Calu3 (cell line): ENCODE data around the gene NCR3LG1. TPM values are rescaled to one million over a fixed set of nuclear protein-coding genes. Genes with fewer than 3 reads are reported as not detected.

ENCODE experiments used
- BruUV-seq: library from RNA; stranded (reverse); fragments of 400-500 nt; replicated peaks from 2 replicates; lab custom pipeline; 2021; lab: Mats Ljungman, UMichigan
- CTCF ChIA-PET: fragments of 300-600 bp; sonication (Branson Sonifier 250); formaldehyde crosslinking; loops from one replicate; lab custom pipeline; 2022; ENCODE audit warnings: antibody characterized with exemption; lab: Charles Lee
- DNase-seq: peaks from one replicate; pipeline ENCODE4 v3.0.0; 2022
- H3K27ac Mint-ChIP-seq: one replicate; pipeline ENCODE4 v1.8.0; 2022; ENCODE audit warnings: mixed read lengths; ENCODE audit not compliant: unreplicated experiment
- H3K27me3 Mint-ChIP-seq: one replicate; pipeline ENCODE4 v1.8.0; 2022; ENCODE audit warnings: mixed read lengths; ENCODE audit not compliant: unreplicated experiment
- H3K36me3 Mint-ChIP-seq: one replicate; pipeline ENCODE4 v1.8.0; 2022; ENCODE audit warnings: mild to moderate bottlenecking, moderate library complexity, mixed read lengths; ENCODE audit not compliant: insufficient read depth, unreplicated experiment
- H3K4me1 Mint-ChIP-seq: one replicate; pipeline ENCODE4 v1.8.0; 2022; ENCODE audit warnings: mild to moderate bottlenecking, low read depth, mixed read lengths; ENCODE audit not compliant: unreplicated experiment
- H3K4me3 Mint-ChIP-seq: one replicate; pipeline ENCODE4 v1.8.0; 2022; ENCODE audit warnings: mild to moderate bottlenecking, low read depth, moderate library complexity, mixed read lengths; ENCODE audit not compliant: unreplicated experiment
- H3K9me3 Mint-ChIP-seq: one replicate; pipeline ENCODE4 v1.8.0; 2022; ENCODE audit warnings: low read depth, mixed read lengths; ENCODE audit not compliant: unreplicated experiment
- CTCF ChIP-seq: fragments of 200-600 bp; IDR thresholded peaks from one replicate; pipeline ENCODE4 v1.8.0; 2022; ENCODE audit warnings: antibody characterized with exemption; ENCODE audit not compliant: unreplicated experiment
- intact Hi-C: fragments of 100-400 bp; cut with micrococcal nuclease; formaldehyde crosslinking; loops from one replicate; pipeline ENCODE4 v1.10.0; 2022; ENCODE audit not compliant: unreplicated experiment
- total RNA-seq: library from RNA; stranded (reverse); gene quantifications from 2 replicates; pipeline ENCODE4 v1.2.3, GENCODE V29; 2022

NCR3LG1 gene
- total RNA-seq, 1 experiment from 2014 or later = 3.1 TPM

- TF ChIP-seq CTCF = no peak
- BruUV-seq = no TSS peak
- no peak for DNase-seq
- no peaks in the 10 kb centered on the region for H3K27me3 Mint-ChIP-seq
- no peak overlapping the region for H3K27ac Mint-ChIP-seq
- H3K4me1 Mint-ChIP-seq = no peaks in the 10 kb centered on the region
- H3K36me3 Mint-ChIP-seq = no peaks in the 10 kb centered on the region
- CTCF ChIA-PET = no interaction called here
- intact Hi-C loops = no loop called here
- no peaks in the 10 kb centered on the region for H3K9me3 Mint-ChIP-seq
- H3K4me3 Mint-ChIP-seq = no peak overlapping the region
These were observed 7.7 kb upstream of the NCR3LG1 start for GRCh38 chr11:17343907-17344306.

GRCh38 chr11:17347676-17348075 is 3.9 kb upstream of the NCR3LG1 start:
- CTCF ChIA-PET = interaction anchor here (0.6 kb wide), 1 partner anchor 175 kb away, joined by 4 read pairs; no protein-coding TSS in a partner anchor
- H3K4me1 Mint-ChIP-seq = peaks cover 7% of the 10 kb centered on the region
- no peaks in the 10 kb centered on the region for H3K27me3 Mint-ChIP-seq

GRCh38 chr11:17350455-17351171 is 987 bp upstream of the NCR3LG1 start:
- H3K9me3 Mint-ChIP-seq = no peaks in the 10 kb centered on the region
- DNase-seq = no peak
- TF ChIP-seq CTCF = no peak
- peaks cover 12% of the 10 kb centered on the region for H3K4me1 Mint-ChIP-seq
- H3K4me3 Mint-ChIP-seq = peak overlapping the region; percentile 70
- peaks cover 33% of the 10 kb centered on the region for H3K36me3 Mint-ChIP-seq
- intact Hi-C loops = loop anchor here (5.0 kb wide), 1 partner anchor 118 kb away; no protein-coding TSS in a partner anchor
- H3K27ac Mint-ChIP-seq = no peak overlapping the region
- H3K27me3 Mint-ChIP-seq = no peaks in the 10 kb centered on the region
- CTCF ChIA-PET = no interaction called here
- BruUV-seq = no TSS peak

More at GRCh38 chr11:17347676-17348075, 3.9 kb upstream of the NCR3LG1 start:
- intact Hi-C loops = no loop called here
- H3K9me3 Mint-ChIP-seq = no peaks in the 10 kb centered on the region
- no TSS peak for BruUV-seq
- no peak for TF ChIP-seq CTCF
- no peak overlapping the region for H3K4me3 Mint-ChIP-seq
- peaks cover 14% of the 10 kb centered on the region for H3K36me3 Mint-ChIP-seq
- H3K27ac Mint-ChIP-seq = no peak overlapping the region
- no peak for DNase-seq

- H3K9me3 Mint-ChIP-seq = no peaks in the 10 kb centered on the region
- no peak for DNase-seq
- peaks cover 33% of the 10 kb centered on the region for H3K36me3 Mint-ChIP-seq
- BruUV-seq = no TSS peak
- no peak for TF ChIP-seq CTCF
- no peaks in the 10 kb centered on the region for H3K27me3 Mint-ChIP-seq
- H3K4me1 Mint-ChIP-seq = peaks cover 12% of the 10 kb centered on the region
- peak overlapping the region; percentile 70 for H3K4me3 Mint-ChIP-seq
- intact Hi-C loops = loop anchor here (5.0 kb wide), 1 partner anchor 119 kb away; no protein-coding TSS in a partner anchor
- H3K27ac Mint-ChIP-seq = no peak overlapping the region
- CTCF ChIA-PET = no interaction called here
These were observed 459 bp upstream of the NCR3LG1 start for GRCh38 chr11:17351172-17351509.
